Neutrophil (primary cell): ENCODE data around the gene TSPAN18.
A peak's percentile ranks its signal among the peaks of the same experiment; 100 is the strongest.

ENCODE experiments used
- H3K27ac ChIP-seq: fragments of 200-600 bp; sonication (generic); 2 replicates; pipeline ENCODE4 v1.5.1; 2016; ENCODE audit warnings: mild to moderate bottlenecking, moderate library complexity
- H3K27me3 ChIP-seq: fragments of 200-600 bp; sonication (generic); 2 replicates; pipeline ENCODE4 v1.6.0; 2016; ENCODE audit warnings: mild to moderate bottlenecking
- H3K36me3 ChIP-seq: fragments of 200-600 bp; sonication (generic); 2 replicates; pipeline ENCODE4 v1.5.1; 2017
- H3K4me1 ChIP-seq, 2 experiments: fragments of 200-600 bp in 1 of 2; sonication (generic) in 1 of 2; 1 replicate in 1 of 2; 2 replicates in 1 of 2; pipeline versions ENCODE4 v1.5.1 to v1.6.1; 2013 to 2016; ENCODE audit warnings: low read depth in 1 of 2, low read length in 1 of 2, mild to moderate bottlenecking in 1 of 2, moderate library complexity in 1 of 2; ENCODE audit not compliant: control insufficient read depth in 1 of 2, insufficient read depth in 1 of 2
- H3K4me3 ChIP-seq, 2 experiments: fragments of 200-600 bp in 1 of 2; sonication (generic) in 1 of 2; 1 replicate in 1 of 2; 2 replicates in 1 of 2; pipeline ENCODE4 v1.5.1; 2013 to 2016; ENCODE audit warnings: low read depth in 1 of 2, low read length in 1 of 2, mild to moderate bottlenecking in 1 of 2, moderate library complexity in 1 of 2
- H3K9me3 ChIP-seq: fragments of 200-600 bp; sonication (generic); 2 replicates; pipeline ENCODE4 v1.5.1; 2016
- TF ChIP-seq, protein P1 (sequence below): fragments of 200-600 bp; sonication (generic); IDR thresholded peaks from 2 replicates; pipeline ENCODE4 v1.5.1; 2016; ENCODE audit warnings: antibody characterized with exemption

The TSPAN18 gene

DNA sequence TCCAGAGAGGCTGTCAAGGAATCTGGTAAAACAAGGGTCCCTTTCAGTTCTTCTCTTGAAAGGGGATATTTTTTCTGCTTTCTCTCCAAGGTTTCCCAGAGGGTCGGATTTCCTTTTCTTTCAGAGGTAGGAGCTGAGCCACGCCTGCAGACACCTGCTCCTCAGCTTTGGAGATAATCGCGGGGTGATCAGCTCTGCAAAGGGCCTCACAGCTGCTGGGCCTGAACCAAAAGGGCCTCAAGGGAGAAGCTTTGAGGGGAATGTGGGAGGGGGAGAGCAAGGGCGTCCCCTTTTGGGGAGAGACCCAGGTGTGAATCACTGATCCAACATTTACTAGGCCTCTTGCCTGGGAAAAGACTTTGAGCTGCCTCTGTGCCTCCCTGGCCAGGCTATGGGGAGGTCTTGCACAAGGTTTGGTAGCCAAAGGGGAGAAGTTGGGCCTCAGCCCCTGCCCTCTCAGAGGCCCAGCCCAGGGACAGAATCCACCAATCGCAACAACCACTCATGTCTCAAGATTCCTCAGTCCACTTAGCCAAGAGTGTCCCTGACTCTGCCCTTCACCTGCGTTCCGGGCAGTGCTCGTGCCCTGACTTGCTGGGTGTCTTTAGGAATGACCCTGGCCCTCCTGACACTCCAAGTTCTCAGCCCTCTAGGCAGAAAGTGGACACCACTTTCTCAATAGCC, 237.9 kb downstream of the TSPAN18 start:
- peak overlapping the region; percentile 64 for H3K27ac ChIP-seq
- H3K27me3 ChIP-seq: no peaks in the 10 kb centered on the region
- no peaks in the 10 kb centered on the region for H3K36me3 ChIP-seq
- H3K4me1 ChIP-seq: peaks cover 63 to 66% of the 10 kb centered on the region in 2 experiments
- TF ChIP-seq, protein P1, sequence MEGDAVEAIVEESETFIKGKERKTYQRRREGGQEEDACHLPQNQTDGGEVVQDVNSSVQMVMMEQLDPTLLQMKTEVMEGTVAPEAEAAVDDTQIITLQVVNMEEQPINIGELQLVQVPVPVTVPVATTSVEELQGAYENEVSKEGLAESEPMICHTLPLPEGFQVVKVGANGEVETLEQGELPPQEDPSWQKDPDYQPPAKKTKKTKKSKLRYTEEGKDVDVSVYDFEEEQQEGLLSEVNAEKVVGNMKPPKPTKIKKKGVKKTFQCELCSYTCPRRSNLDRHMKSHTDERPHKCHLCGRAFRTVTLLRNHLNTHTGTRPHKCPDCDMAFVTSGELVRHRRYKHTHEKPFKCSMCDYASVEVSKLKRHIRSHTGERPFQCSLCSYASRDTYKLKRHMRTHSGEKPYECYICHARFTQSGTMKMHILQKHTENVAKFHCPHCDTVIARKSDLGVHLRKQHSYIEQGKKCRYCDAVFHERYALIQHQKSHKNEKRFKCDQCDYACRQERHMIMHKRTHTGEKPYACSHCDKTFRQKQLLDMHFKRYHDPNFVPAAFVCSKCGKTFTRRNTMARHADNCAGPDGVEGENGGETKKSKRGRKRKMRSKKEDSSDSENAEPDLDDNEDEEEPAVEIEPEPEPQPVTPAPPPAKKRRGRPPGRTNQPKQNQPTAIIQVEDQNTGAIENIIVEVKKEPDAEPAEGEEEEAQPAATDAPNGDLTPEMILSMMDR: no peak
- no peak overlapping the region for H3K4me3 ChIP-seq
- H3K9me3 ChIP-seq: no peaks in the 10 kb centered on the region

DNA sequence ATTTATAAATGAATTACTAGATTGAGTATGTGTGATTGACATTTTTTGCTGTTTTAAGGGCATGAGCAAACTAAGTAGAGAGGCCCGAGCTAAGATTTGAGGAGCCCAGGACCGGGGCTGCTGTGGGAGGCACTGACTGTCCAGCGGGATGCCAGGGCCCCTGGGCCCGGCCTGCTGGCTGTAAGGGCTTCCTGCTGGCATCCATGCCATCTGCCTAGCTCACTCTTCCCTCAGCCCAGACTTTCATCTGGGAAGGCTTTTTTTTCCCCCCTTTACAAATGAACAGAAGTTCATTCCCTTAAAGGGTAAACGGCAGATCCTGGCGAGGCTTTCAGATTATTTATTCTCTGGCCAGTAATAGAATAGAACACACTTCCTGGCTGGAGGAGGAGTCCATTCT, 239.9 kb downstream of the TSPAN18 start:
- Histone ChIP-seq H3K4me1 (peaks cover 77 to 81% of the 10 kb centered on the region in 2 experiments), H3K27me3 (no peaks in the 10 kb centered on the region), H3K4me3 (no peak overlapping the region), H3K9me3 (no peaks in the 10 kb centered on the region), H3K36me3 (no peaks in the 10 kb centered on the region), H3K27ac (no peak overlapping the region)
- TF ChIP-seq, protein P1: no peak

DNA sequence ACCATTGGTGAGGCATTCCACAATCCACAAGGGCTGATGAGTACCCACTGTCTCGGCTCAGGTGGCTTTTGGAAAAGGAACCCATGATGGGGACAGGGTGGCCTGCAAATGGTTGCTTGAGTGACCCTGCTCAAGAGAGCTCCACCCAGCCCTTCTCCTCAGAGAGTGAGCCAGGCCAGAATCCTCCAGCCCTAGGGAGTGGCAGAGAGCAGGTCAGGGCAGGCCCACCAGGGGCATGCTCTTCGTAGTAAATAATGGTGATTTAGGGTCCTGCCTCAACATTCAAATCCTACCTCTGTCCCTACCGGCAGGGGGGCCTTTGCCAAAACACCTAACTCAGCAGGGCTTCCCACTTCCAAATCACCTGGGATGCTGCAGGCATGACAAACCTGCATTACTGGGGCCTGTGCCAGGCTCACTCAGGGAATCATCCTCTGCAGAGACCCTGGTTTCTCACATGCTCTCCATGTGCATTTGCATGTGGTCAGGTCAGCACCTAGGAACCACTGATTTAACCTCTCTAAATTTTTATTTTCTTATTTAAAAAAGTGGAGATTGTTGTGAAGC, 241.3 kb downstream of the TSPAN18 start:
- Histone ChIP-seq H3K9me3 (no peaks in the 10 kb centered on the region), H3K27me3 (no peaks in the 10 kb centered on the region), H3K27ac (peak overlapping the region; percentile 94), H3K36me3 (no peaks in the 10 kb centered on the region), H3K4me3 (no peak overlapping the region), H3K4me1 (peaks cover 86 to 91% of the 10 kb centered on the region in 2 experiments)
- TF ChIP-seq, protein P1: no peak

GRCh38 chr11:44968510-44968909, 241.7 kb downstream of the TSPAN18 start:
- Histone ChIP-seq H3K4me3 (no peak overlapping the region), H3K9me3 (no peaks in the 10 kb centered on the region), H3K4me1 (peaks cover 86 to 91% of the 10 kb centered on the region in 2 experiments), H3K36me3 (no peaks in the 10 kb centered on the region), H3K27ac (peak overlapping the region; percentile 94), H3K27me3 (no peaks in the 10 kb centered on the region)
- TF ChIP-seq, protein P1: no peak

DNA sequence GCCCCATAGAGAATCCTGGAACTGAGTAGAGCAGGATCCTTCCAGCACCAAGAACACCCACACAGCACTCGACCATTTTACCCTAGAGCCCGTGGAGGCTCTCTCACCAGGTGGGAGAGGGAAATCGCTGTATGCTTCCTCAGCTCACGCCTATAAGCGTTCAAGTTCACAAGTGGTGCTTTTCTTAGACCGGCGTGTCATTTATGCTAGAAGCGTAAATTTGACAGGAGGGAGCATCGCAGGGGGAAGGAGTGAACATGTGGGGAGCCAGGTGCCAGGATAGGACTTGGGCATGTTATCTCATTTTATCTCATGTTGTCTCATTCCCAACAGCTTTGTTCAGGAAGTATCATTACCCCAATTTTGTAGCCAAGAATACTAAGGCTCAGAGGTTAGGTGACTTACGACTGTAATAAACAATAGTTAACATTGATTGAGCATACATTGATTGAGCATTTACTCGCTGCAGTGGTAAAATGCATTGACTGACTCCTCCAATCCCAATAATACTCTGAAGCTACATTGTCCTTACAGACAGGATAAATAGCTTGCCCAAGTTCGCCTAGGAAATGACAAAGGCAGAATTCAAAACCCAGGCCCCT, 243.0 kb downstream of the TSPAN18 start:
- Histone ChIP-seq H3K36me3 (no peaks in the 10 kb centered on the region), H3K27ac (peak overlapping the region; percentile 94), H3K9me3 (no peaks in the 10 kb centered on the region), H3K27me3 (no peaks in the 10 kb centered on the region), H3K4me1 (peaks cover 86 to 90% of the 10 kb centered on the region in 2 experiments), H3K4me3 (peak overlapping the region; percentile 35 to 47)
- TF ChIP-seq, protein P1: no peak
